Right lobe of liver (tissue), 4 donors: ENCODE results near the gene ZNF75A.

Experiments
- CTCF ChIP-seq, 4 donors: fragments of 200-600 bp in 3 of 4; fragments of 450-650 bp in 1 of 4; IDR thresholded peaks; one replicate each; pipeline versions ENCODE4 v1.5.1 to v1.8.0; 2016 to 2022; ENCODE audit warnings: antibody characterized with exemption in 4 of 4, mild to moderate bottlenecking in 2 of 4
- POLR2A ChIP-seq: fragments of 450-650 bp; IDR thresholded peaks from one replicate; pipeline ENCODE4 v1.6.1; 2017; ENCODE audit warnings: antibody characterized with exemption, mild to moderate bottlenecking
- donor health status: DM: no; HTN: no; CAD: no.
- donor health status: DM: no; HTN: no; CAD: no.
- donor health status: DM: no; HTN: yes; CAD: no.

- TF ChIP-seq CTCF (IDR thresholded peaks at IDR 0.05), result no peak
- no peak for TF ChIP-seq POLR2A
Measured at GRCh38 chr16:3362931-3363330, 57.6 kb downstream of the ZNF75A start.
